Memory B cell (primary cell): Measurements from ENCODE around the gene COPZ1.
A peak's percentile ranks its signal among the peaks of the same experiment; 100 is the strongest.

Experiments used
- ATAC-seq: fragments of 150-1000 bp; cut with Tn5 transposase; 2 replicates; pipeline ENCODE4 v1.10.0; 2021; ENCODE audit warnings: low read depth, mild to moderate bottlenecking, moderate library complexity
- DNase-seq, 2 donors: peaks; one replicate each; pipeline ENCODE4 v3.0.0; 2022; ENCODE audit warnings: low spot score in 2 of 2
- H3K27ac Mint-ChIP-seq: one replicate; pipeline ENCODE4 v1.8.0; 2022; ENCODE audit warnings: mild to moderate bottlenecking, moderate library complexity, mixed read lengths
- H3K27me3 Mint-ChIP-seq: one replicate; pipeline ENCODE4 v1.8.0; 2022; ENCODE audit warnings: mixed read lengths
- H3K36me3 Mint-ChIP-seq: one replicate; pipeline ENCODE4 v1.8.0; 2022; ENCODE audit warnings: mild to moderate bottlenecking, mixed read lengths
- H3K4me1 Mint-ChIP-seq: one replicate; pipeline ENCODE4 v1.8.0; 2022; ENCODE audit warnings: mixed read lengths
- H3K4me3 Mint-ChIP-seq: one replicate; pipeline ENCODE4 v1.8.0; 2022; ENCODE audit warnings: mild to moderate bottlenecking, moderate library complexity, mixed read lengths
- H3K9me3 Mint-ChIP-seq: one replicate; pipeline ENCODE4 v1.8.0; 2022; ENCODE audit warnings: mixed read lengths

COPZ1 gene

DNA sequence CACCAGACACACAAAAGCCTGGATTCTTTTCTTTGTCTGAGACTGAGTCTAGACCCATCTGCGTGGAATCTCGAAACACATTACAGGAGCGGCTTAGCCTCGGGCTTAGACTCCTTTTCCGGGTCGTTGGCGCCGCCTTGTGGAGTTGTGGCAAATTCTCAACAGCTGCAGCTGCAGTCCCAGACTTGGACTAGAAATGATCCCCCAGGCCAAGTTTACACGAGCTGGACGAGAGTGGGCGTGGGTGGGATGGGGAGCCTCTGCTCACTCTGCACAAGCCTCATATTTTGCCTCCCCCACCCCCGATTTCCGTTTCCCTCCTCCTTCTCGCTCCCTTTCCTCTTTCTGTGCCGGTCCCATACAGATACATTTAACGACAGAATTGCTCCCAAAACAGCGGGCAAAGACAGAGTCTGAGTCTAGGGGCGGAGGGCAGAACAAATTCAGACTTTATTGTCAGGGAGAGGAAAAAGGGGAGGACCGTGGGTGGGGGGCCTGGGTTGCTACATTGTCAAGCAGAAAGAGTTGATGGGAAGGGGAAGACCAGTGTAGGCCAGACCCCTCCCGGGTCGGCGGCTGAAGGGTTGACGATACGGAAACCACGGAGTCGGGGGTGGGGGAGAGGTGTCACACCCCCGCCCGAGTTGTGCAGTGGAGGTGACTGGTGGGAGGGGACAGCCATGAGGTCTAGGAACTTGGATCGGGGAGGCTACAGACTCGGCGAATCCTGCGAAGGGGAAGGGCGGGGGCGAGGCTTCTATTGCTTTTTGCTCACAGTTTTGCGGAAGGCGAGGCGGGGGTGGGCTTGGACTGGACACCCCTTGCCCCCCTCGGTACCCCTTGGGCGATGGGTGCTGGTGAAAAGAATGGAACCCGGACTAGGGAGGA is 44.0 kb downstream of the COPZ1 start:
- Mint-ChIP-seq H3K27me3 (no peaks in the 10 kb centered on the region), H3K4me1 (peaks cover 19% of the 10 kb centered on the region), H3K9me3 (no peaks in the 10 kb centered on the region), H3K36me3 (no peaks in the 10 kb centered on the region), H3K27ac (no peak overlapping the region), H3K4me3 (peak overlapping the region; percentile 63)
- ATAC-seq (peak; percentile 96), DNase-seq (peak; percentile 85 to 86)

DNA sequence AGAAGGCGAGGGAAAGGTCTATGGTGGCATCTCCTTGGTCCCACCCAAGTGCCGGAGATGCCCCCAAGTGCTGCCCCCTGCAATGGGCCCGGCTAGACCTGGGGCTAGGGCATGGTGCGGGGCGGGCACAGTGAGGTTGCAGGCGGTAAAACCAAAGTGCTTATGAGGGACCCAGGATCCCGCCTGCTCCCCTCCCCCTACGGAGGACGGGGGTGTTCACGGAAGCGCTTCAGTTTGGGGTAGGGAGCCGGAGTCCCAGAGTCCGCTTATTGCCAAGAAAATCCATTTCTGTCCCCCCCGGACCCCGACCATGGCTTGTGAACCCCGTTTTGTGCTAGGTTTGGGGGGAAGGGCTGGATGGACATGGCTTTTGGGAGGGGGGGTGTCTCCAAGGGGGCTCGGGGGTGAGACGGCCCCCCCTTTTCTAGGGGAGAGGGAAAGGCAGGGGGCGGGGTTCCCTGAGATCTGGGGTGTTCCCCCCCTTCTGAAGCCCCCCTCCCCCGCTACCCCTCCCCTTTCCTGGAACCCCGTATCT is 44.7 kb downstream of the COPZ1 start:
- Mint-ChIP-seq H3K4me1 (peaks cover 13% of the 10 kb centered on the region), H3K9me3 (no peaks in the 10 kb centered on the region), H3K4me3 (peak overlapping the region; percentile 63), H3K27ac (no peak overlapping the region), H3K27me3 (no peaks in the 10 kb centered on the region), H3K36me3 (no peaks in the 10 kb centered on the region)
- ATAC-seq (no peak), DNase-seq (no peak)

DNA sequence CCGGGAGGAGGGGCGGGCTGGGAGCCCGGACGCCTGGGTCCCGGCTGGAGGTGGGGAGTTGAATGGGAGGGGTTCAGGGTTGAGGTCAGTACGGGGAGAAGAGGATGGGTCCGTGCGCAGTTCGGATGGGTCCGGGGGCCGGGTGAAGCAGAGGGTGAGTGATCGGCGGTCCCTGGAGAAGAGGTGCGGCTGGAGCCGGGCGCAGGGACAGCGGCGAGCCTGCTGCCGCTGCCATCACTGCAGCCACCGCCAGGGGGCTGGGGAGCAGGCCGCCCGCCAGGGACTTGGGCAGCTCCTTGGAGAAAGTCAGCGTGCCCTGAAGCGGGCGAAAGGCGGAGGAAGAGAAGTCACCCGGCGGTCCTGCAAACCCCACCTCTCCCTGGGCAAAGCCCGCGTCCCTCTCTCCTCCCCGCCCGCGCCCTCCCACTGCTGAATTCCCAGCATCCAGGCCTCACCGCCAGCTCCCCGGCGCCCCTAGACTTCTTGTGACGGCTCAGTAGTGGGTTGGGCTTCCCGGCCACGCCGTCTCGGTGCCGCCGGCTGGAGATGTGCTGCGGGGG is 45.3 kb downstream of the COPZ1 start:
- H3K4me1 Mint-ChIP-seq, result peaks cover 13% of the 10 kb centered on the region
- H3K4me3 Mint-ChIP-seq, result peak overlapping the region; percentile 49
- H3K27me3 Mint-ChIP-seq, result no peaks in the 10 kb centered on the region
- no peaks in the 10 kb centered on the region for H3K36me3 Mint-ChIP-seq
- DNase-seq (no peak), ATAC-seq (no peak)
- no peak overlapping the region for H3K27ac Mint-ChIP-seq
- no peaks in the 10 kb centered on the region for H3K9me3 Mint-ChIP-seq

DNA sequence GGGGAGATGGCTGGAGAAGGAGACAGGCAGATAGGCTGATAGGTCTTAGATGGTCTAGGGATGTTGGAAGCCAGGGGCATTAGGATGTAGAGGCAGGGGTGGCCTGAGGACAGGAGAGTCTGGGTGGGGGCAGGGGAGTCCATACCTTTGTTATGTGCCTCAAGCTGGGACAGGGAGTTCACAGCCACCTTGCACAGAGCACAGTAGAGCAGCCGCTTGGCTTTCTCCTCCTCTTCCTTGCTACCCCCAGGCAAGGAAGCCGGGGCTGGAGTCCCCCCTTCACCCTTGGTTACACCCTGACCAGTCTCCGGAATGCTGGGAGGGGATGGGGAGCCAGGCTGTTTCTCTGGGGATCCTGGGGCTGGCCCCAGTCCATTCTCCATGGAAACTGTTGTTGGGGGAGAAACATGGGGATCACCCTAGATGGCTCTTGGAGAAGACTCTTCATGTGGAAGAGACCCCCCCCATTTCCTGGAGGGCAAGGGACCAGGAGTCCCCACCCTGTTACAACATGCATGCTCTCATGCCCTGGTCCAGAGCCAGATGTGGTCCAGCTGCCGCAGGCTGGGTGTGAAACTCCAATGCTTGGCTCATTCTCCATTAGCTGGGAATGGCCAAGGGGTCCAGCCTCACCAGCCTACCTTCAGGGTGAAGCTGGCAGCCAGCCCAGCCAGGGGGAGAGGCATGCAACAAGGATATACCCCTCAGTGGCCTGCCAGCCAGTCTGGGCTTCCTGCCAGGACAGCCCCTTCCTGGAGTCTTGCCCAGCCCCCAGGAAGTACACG is 46.6 kb downstream of the COPZ1 start:
- H3K4me1 Mint-ChIP-seq, result peaks cover 13% of the 10 kb centered on the region

DNA sequence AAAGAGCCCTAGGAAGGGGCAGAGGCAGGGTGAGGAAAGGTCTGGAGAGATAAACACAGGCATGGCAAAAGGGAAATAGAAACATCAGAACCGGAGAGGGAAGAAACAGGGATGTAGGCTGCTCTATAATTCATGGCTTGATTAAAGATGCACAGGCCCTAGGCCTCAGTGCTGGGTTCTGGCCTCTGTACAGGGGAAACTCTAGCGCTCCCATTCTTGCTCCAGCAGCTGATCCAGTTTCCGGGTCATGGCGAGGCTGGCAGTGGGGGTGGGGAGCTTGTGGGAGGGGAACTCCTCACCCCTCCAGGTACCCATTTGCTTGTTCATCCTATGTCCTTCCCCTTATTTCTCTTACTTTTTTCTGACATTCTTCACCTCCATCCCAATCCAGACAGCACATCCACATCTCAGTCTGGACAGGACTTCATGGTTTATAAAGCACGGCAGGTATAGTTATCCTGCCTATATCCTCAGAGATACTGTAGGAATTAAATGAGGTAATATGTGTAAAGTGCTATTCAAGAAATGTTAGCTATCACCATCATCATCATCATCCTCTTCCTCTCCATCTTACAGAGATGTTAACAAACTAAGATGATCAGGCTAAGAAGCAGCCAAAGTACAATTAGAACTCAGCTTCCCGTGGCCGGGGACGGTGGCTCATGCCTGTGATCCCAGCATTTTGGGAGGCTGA is 47.3 kb downstream of the COPZ1 start:
- ATAC-seq, result no peak
- DNase-seq, result no peak
- no peak overlapping the region for H3K27ac Mint-ChIP-seq

More for the DNA sequence above, 46.6 kb downstream of the COPZ1 start:
- H3K36me3 Mint-ChIP-seq, result no peaks in the 10 kb centered on the region
- ATAC-seq (no peak), DNase-seq (no peak)
- H3K27ac Mint-ChIP-seq, result no peak overlapping the region
- no peaks in the 10 kb centered on the region for H3K27me3 Mint-ChIP-seq
- no peak overlapping the region for H3K4me3 Mint-ChIP-seq
- no peaks in the 10 kb centered on the region for H3K9me3 Mint-ChIP-seq

DNA sequence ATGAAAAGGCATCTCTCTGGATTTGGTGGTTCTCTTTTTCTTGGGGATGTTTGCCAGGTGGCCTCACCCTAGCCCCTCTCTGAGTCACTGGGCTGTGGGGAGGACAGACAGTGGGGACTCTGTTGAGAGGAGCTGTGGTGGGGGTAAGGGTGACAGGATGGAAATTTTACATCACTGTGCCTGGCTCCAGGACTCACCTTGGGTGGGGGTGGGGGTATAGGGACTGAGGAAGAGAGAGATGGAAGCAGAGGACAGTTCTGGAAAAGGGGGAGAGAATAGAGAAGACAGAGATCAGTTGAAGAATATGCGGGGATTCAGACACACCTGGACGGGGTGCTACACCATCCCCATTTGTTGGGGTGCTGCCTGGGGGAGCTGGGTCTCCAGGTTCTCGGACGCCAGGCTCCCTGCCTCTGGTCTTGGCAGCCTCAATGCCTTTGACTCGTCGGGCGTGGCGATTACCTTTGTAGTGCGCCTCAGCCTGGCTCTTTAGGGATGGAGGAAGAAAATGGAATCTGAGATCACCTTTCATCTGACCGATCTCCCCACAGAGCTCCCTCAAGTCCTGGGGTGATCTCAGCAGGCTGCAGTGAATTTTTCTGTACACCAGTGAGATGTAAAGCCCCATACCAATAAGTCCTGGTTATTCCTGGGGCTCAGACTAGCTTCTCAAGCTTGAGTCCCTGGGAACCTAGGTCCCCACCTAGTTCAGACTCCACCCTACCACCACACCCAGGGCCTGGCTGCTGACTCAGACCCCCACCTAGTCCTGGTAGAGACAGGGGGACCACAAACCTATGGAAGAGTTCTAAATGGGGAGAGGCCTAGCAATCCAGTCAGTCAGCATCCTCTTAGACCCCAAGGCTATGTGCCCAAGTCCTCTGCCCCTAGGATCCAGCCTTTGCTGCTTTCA is 49.0 kb downstream of the COPZ1 start:
- Mint-ChIP-seq H3K27me3 (no peaks in the 10 kb centered on the region), H3K4me3 (no peak overlapping the region), H3K36me3 (no peaks in the 10 kb centered on the region), H3K4me1 (peaks cover 11% of the 10 kb centered on the region), H3K9me3 (no peaks in the 10 kb centered on the region), H3K27ac (no peak overlapping the region)
- DNase-seq, result no peak
- ATAC-seq, result no peak

More for the DNA sequence above, 47.3 kb downstream of the COPZ1 start:
- Mint-ChIP-seq H3K27me3 (no peaks in the 10 kb centered on the region), H3K4me3 (no peak overlapping the region), H3K9me3 (no peaks in the 10 kb centered on the region), H3K36me3 (no peaks in the 10 kb centered on the region), H3K4me1 (peaks cover 13% of the 10 kb centered on the region)

DNA sequence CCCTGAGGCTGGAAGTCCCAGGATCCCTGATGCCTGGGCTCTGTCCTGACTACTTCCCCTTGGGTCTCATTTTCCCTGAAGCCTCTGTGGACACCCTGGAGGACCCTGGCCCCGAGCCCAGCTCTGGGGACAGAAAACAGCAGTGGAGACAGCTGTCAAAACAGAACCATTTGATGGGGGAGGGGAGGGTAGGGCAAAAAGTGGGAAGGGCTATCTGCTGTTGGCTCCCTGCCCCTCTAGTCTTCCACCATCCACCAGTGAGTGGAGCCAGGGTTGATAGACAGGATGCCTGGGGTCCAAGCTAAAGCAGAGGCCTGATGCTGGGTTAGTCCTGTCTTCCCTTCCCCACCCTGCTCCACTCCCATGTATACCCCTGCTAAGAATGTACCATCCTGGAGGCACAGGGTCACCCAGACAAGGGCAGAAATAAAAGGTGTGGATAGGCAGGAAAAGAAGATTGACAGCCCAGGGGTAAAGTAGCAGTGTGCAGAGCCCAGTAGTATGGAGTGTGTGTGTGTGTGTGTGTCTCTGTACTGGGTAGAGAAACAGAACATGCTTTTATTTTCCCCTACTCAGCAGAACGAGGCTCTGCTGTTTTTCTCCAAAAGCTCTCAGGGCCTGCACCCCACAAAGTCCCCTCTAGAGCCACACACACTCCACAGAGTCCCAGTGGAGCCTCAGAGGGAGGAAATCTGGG is 49.8 kb downstream of the COPZ1 start:
- H3K4me3 Mint-ChIP-seq, result no peak overlapping the region
- no peaks in the 10 kb centered on the region for H3K36me3 Mint-ChIP-seq
- ATAC-seq, result no peak
- no peaks in the 10 kb centered on the region for H3K27me3 Mint-ChIP-seq
- no peak overlapping the region for H3K27ac Mint-ChIP-seq
- DNase-seq, result no peak
- H3K4me1 Mint-ChIP-seq, result peaks cover 7% of the 10 kb centered on the region
- no peaks in the 10 kb centered on the region for H3K9me3 Mint-ChIP-seq

DNA sequence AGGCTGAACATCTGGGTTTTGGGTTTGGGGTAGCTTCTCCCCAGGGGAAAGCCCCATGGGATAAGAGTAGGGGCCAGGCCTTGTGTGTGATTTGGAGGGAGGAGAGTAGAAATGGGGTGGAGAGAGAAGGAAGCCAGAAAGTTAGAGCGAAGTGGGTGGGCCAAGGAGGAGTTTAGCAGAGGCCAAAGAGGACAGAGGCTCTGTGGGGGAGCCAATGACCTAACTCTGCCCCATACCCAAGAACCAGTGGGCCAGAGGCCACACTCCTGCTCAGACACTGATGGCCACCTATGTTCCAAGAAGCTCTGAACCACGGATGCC is 50.3 kb downstream of the COPZ1 start:
- H3K4me1 Mint-ChIP-seq, result peaks cover 10% of the 10 kb centered on the region
- H3K27ac Mint-ChIP-seq, result no peak overlapping the region
- DNase-seq (no peak), ATAC-seq (no peak)
- H3K36me3 Mint-ChIP-seq, result no peaks in the 10 kb centered on the region
- no peaks in the 10 kb centered on the region for H3K27me3 Mint-ChIP-seq
- H3K4me3 Mint-ChIP-seq, result no peak overlapping the region
- H3K9me3 Mint-ChIP-seq, result no peaks in the 10 kb centered on the region

DNA sequence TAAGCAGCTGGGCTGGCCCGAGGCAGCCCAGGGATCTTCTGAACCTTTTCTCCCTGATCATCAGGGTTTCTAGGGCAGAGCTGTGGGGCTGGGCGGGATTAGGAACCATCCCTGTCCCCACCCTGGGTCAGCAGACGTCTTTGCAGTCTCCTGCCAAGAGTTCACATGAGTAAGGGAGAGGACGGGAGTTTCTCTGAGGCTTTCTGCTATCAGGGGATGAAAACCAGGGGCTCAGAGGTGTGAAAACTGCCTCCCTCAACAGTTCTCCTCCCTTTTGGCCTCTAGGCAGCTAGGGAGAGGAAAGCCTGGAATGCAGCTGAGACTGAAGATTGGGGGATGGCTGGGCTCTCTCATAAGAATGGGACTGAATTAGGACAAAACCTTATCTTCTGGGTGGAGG is 51.7 kb downstream of the COPZ1 start:
- H3K27ac Mint-ChIP-seq, result no peak overlapping the region

DNA sequence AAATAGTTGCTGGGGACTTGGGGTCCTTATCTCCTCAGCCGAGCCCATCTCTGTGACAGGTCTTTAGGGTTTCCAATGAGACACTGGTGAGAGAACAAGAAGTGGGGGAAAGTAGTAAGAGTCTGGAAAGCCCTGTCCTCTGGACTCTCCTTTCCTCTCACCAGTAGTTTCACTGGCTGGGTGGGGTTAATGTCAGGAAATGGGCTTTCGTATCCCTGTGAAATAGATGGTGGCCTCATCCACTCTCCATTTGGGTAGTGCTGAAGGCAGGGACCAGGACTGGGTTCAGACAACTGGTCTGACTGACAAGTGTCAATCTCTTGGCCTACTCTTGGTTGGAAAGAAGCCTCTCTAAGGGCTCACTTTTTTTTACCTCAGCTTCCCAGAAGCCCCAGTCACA is 52.1 kb downstream of the COPZ1 start:
- no peak overlapping the region for H3K4me3 Mint-ChIP-seq
- no peak for DNase-seq
- ATAC-seq, result no peak
- H3K4me1 Mint-ChIP-seq, result peaks cover 10% of the 10 kb centered on the region
- no peaks in the 10 kb centered on the region for H3K36me3 Mint-ChIP-seq
- no peaks in the 10 kb centered on the region for H3K9me3 Mint-ChIP-seq
- H3K27me3 Mint-ChIP-seq, result no peaks in the 10 kb centered on the region
- no peak overlapping the region for H3K27ac Mint-ChIP-seq

More for the DNA sequence above, 51.7 kb downstream of the COPZ1 start:
- DNase-seq (no peak), ATAC-seq (no peak)
- Mint-ChIP-seq H3K4me1 (peaks cover 10% of the 10 kb centered on the region), H3K4me3 (no peak overlapping the region), H3K9me3 (no peaks in the 10 kb centered on the region), H3K36me3 (no peaks in the 10 kb centered on the region), H3K27me3 (no peaks in the 10 kb centered on the region)

DNA sequence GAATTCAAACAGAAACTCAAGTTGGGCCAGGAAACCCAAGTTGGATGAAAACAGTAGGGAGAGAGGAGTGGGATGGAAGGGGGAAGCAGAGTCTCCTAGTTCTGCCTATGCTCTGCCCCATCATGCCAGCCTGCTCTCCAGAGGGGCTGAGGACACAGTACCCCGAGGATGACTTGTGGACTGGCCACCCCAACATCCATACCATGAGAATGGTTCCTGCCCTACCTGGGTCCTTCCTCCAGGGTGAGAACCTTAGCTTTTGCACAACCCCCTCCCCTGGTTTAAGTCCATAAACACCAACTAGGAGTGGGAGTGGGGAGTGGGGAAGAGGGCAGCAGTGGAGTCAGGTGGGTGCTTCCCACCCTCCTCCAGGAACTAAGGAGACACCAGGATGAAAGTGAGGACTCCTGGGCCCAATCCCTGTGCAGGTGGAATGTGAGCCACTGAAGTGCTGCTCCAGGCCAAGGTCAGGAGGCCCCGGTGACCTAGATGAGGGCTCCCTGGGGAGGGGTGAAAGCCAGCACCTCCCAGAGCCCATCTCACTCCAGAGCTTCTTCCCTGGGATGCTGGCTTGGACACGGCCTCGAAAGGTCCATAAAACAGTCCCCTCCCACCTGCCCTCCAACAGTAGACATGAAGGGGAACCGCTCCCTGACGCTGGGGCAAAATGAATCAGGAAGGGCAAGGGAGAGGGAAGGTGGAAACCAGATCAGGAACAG is 53.0 kb downstream of the COPZ1 start:
- Mint-ChIP-seq H3K36me3 (no peaks in the 10 kb centered on the region), H3K27me3 (no peaks in the 10 kb centered on the region), H3K4me1 (peaks cover 10% of the 10 kb centered on the region), H3K4me3 (peak overlapping the region; percentile 36), H3K27ac (no peak overlapping the region), H3K9me3 (no peaks in the 10 kb centered on the region)
- ATAC-seq (no peak), DNase-seq (no peak)

DNA sequence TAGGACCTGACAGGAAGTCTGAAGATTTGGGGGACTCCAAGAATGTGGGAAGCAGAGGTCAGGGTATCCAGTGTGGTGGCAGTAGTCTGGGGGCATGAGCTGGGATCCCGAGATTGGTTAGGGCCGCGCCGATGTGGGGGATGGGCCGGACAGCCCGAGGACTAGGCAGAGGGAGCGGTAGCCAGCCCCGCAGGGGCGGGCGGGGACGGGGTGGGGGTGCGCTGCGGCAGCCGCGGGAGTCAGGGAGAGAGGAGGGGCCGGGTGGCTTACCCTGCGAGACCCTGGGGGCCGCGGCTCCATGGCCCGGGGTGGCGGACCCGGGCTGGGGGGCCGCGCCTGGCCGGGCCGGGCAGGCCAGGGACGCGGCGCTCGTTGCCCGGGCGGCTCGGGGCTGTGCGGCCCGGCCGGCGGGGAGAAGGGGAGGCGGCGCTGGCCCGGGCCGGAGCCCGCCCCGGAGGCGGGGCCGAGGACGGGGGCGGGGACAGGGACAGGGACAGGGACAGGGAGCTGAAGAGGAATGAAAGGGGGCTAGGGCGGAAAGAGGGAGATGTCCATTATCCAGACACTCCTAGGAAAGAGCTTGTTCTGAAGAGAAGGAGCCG is 54.0 kb downstream of the COPZ1 start:
- Mint-ChIP-seq H3K27me3 (no peaks in the 10 kb centered on the region), H3K4me1 (peaks cover 15% of the 10 kb centered on the region), H3K27ac (no peak overlapping the region), H3K36me3 (no peaks in the 10 kb centered on the region), H3K4me3 (peak overlapping the region; percentile 36), H3K9me3 (no peaks in the 10 kb centered on the region)
- ATAC-seq, result peak; percentile 32
- DNase-seq, result no peak
